GM13977 (cell line): ENCODE data around the gene SPEF1.

Experiments used
- DNase-seq: peaks from one replicate; pipeline ENCODE4 v3.0.0; 2012; ENCODE audit warnings: low spot score
- CTCF ChIP-seq: IDR thresholded peaks from 2 replicates; pipeline ENCODE4 v1.5.1; 2012; ENCODE audit warnings: mild to moderate bottlenecking, control low read depth; ENCODE audit not compliant: insufficient read depth; ENCODE audit errors: extremely low read depth, missing control alignments
- in situ Hi-C: fragments of 300-500 bp; cut with MboI; formaldehyde crosslinking; loops from one replicate; pipeline ENCODE4 v1.12.0; 2022; ENCODE audit warnings: low sequenced_read_pairs, low pct_unique_long_range_greater_than_20kb, mixed read lengths, inconsistent platforms; ENCODE audit not compliant: unreplicated experiment

SPEF1 gene

GRCh38 chr20:3801299-3801698 lies 20.1 kb upstream of the SPEF1 start:
- no peak for TF ChIP-seq CTCF
- in situ Hi-C loops, result no loop called here
- no peak for DNase-seq

GRCh38 chr20:3800878-3801260 lies 19.6 kb upstream of the SPEF1 start:
- no peak for TF ChIP-seq CTCF
- no peak for DNase-seq
- in situ Hi-C loops, result no loop called here

GRCh38 chr20:3800256-3800877 lies 19.1 kb upstream of the SPEF1 start:
- no peak for TF ChIP-seq CTCF

GRCh38 chr20:3798908-3799248 lies 17.6 kb upstream of the SPEF1 start:
- in situ Hi-C loops, result no loop called here
- no peak for TF ChIP-seq CTCF
- no peak for DNase-seq

More at GRCh38 chr20:3800256-3800877, 19.1 kb upstream of the SPEF1 start:
- in situ Hi-C loops, result no loop called here
- DNase-seq, result no peak

- in situ Hi-C loops, result no loop called here
- no peak for DNase-seq
- no peak for TF ChIP-seq CTCF
These were observed 17.1 kb upstream of the SPEF1 start for GRCh38 chr20:3798373-3798768.

- in situ Hi-C loops, result no loop called here
- TF ChIP-seq CTCF, result no peak
- DNase-seq, result peak; percentile 57
These were observed 16.5 kb upstream of the SPEF1 start for GRCh38 chr20:3797592-3798372.
